ENCODE results near the gene GSDME.

Gene GSDME

DNA sequence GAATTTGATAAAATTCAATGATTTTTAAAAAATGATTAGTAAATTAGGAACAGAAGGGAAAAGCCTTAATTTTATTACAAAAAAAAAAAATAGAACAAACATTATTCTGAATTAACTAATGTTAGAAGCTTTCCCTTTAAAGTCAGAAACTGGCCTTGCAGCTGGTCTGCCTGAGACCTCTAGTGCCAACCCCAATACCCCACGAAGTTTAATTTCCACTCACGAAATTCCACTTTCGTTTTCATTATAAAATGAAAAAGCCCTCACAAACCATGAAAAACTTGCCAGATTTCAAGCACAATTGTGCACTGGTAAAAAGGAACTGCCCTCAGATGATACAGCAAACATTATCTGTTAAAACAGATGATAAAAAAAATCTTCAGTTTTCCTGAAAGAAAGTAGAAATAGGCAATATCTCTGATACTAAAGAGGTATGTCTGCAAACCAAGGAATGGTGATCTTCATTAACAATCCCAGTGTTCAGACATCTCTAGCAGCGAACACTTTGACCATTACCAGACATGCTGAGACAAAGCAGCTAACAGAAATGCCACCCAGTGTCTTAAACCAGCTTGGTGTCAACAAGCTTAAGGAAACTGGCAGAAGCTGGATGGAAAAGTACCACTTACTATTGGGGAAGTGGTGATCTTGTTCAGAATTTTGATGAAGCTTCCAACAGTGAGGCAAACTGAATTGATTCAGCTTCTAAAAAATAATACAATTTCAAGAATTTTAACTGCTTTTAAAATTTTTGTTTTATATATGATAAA is 103.8 kb downstream of the GSDME start:
- peak; percentile 16 for DNase-seq (ENCODE audit: low read depth, low spot score)

DNA sequence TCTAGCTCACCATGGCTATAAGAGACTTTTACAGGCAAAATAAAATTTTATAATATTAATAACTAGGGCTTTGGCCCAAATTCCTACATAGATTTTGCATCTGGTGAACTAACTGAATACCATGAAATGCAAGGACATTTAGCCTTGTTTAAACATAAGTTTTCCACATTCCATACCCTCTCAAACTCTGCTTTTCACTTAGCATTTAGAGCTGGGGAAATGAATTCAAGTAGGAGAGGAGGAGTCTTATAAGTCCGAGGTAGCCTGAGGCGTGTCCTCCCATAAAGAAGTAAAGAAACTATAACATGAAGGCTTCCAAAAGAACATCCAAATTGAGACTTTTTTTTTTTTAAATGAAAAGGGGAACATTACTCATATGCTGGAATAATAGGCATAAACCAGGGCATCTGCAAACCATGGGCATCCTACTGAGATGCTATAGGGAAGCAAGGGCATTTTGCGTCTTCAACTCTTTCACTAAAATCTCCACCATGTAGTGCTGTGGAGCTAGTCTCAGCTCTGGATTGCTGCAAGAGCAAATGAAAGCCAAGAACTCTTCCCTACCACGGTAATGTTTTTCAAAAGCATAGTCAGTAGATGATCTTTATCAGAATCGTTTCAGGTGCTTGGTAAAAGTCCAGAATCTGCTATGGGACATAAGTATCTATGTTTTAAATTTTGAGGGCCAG is 104.9 kb downstream of the GSDME start:
- no peak for DNase-seq (ENCODE audit: low read depth, low spot score)
